HCT116 (cell line): ENCODE results near the gene CLEC4M. TPM values are rescaled to one million over a fixed set of nuclear protein-coding genes. Genes with fewer than 3 reads are reported as not detected.

Experiments
- ATAC-seq: fragments of 200-7000 bp; cut with Tn5 transposase; 2 replicates; pipeline ENCODE4 v1.9.1; 2020; ENCODE audit warnings: mild to moderate bottlenecking, moderate library complexity
- BruUV-seq: library from RNA; stranded (reverse); fragments of 400-500 nt; replicated peaks from 2 replicates; lab custom pipeline; 2021; lab: Mats Ljungman, UMichigan
- CTCF ChIA-PET: fragments of 300-600 bp; sonication (Branson Sonifier 250); formaldehyde crosslinking; loops from one replicate; lab custom pipeline; 2021; ENCODE audit warnings: antibody characterized with exemption; lab: Charles Lee
- POLR2A ChIA-PET: fragments of 300-600, 350-600 bp; sonication (Branson Sonifier 250); formaldehyde crosslinking; loops from one replicate; lab custom pipeline; 2021; ENCODE audit warnings: antibody characterized with exemption; lab: Charles Lee
- RAD21 ChIA-PET, 2 experiments: fragments of 300-600 bp; sonication (Branson Sonifier 250); formaldehyde crosslinking; loops; one replicate each; lab custom pipeline; 2023; ENCODE audit warnings: low total read pairs in 2 of 2; ENCODE audit not compliant: uncharacterized antibody in 2 of 2, unreplicated experiment in 2 of 2, low non-redundant PET in 1 of 2; lab: Charles Lee
- DNase-seq: peaks from one replicate; pipeline ENCODE4 v3.0.0-alpha.2; 2010; ENCODE audit warnings: low read depth, low spot score
- H2AFZ ChIP-seq: fragments of 200-600 bp; shearing (Covaris generic), sonication (generic); 2 replicates; pipeline ENCODE4 v1.6.1; 2017; ENCODE audit warnings: low read depth, mixed run types, mixed read lengths, antibody characterized with exemption, low read length; ENCODE audit not compliant: poor library complexity, severe bottlenecking
- H3K27ac ChIP-seq: 2 replicates; pipeline ENCODE4 v1.5.1; 2012; ENCODE audit warnings: low read depth, low read length
- H3K27me3 ChIP-seq: fragments of 200-600 bp; sonication (generic); 2 replicates; pipeline ENCODE4 v1.6.1; 2016; ENCODE audit warnings: mixed run types, low read length, mixed read lengths; ENCODE audit not compliant: insufficient read depth
- H3K36me3 ChIP-seq, 2 experiments: fragments of 200-500 bp in 1 of 2; fragments of 200-600 bp in 1 of 2; sonication (Bioruptor generic) in 1 of 2; sonication (generic) in 1 of 2; 2 replicates each; pipeline versions ENCODE4 v1.5.1 to v1.6.1; 2014 to 2016; ENCODE audit warnings: low read length in 2 of 2, inconsistent platforms in 1 of 2, mixed read lengths in 1 of 2, mixed run types in 1 of 2; ENCODE audit not compliant: insufficient read depth in 2 of 2, control insufficient read depth in 1 of 2
- H3K4me1 ChIP-seq, 2 experiments: fragments of 200-600 bp in 1 of 2; sonication (generic) in 1 of 2; 2 replicates each; pipeline versions ENCODE4 v1.5.1 to v1.6.1; 2012 to 2017; ENCODE audit warnings: low read length in 2 of 2, inconsistent platforms in 1 of 2, mild to moderate bottlenecking in 1 of 2, mixed read lengths in 1 of 2, mixed run types in 1 of 2, moderate library complexity in 1 of 2; ENCODE audit not compliant: insufficient read depth in 2 of 2, control insufficient read depth in 1 of 2
- H3K4me2 ChIP-seq: fragments of 200-600 bp; sonication (generic); 2 replicates; pipeline ENCODE4 v1.6.1; 2017; ENCODE audit warnings: mixed run types, low read length, mixed read lengths
- H3K4me3 ChIP-seq, 2 experiments: fragments of 200-600 bp in 1 of 2; sonication (generic) in 1 of 2; replicated peaks in 1 of 2; 2 replicates each; pipeline ENCODE4 v1.5.1; 2011 to 2016; ENCODE audit warnings: low read length in 2 of 2, control low read depth in 1 of 2, low read depth in 1 of 2, mild to moderate bottlenecking in 1 of 2, mixed read lengths in 1 of 2, mixed run types in 1 of 2
- H3K79me2 ChIP-seq: fragments of 200-600 bp; sonication (generic); 2 replicates; pipeline ENCODE4 v1.6.1; 2017; ENCODE audit warnings: mild to moderate bottlenecking, mixed run types, low read length, moderate library complexity, mixed read lengths; ENCODE audit not compliant: insufficient read depth
- H3K9ac ChIP-seq: fragments of 200-600 bp; sonication (generic); 2 replicates; pipeline ENCODE4 v1.6.1; 2016; ENCODE audit warnings: low read length, mixed read lengths
- H3K9me2 ChIP-seq: fragments of 200-600 bp; sonication (generic), shearing (Covaris generic); 2 replicates; pipeline ENCODE4 v1.6.1; 2017; ENCODE audit warnings: mixed run types, mild to moderate bottlenecking, moderate library complexity; ENCODE audit not compliant: insufficient read depth
- H3K9me3 ChIP-seq, 2 experiments: fragments of 200-500 bp in 1 of 2; fragments of 200-600 bp in 1 of 2; sonication (Bioruptor generic) in 1 of 2; sonication (generic) in 1 of 2; 2 replicates each; pipeline ENCODE4 v1.6.1; 2014 to 2017; ENCODE audit warnings: low read length in 2 of 2, mixed read lengths in 2 of 2, inconsistent platforms in 1 of 2, low read depth in 1 of 2, mild to moderate bottlenecking in 1 of 2, mixed run types in 1 of 2, moderate library complexity in 1 of 2; ENCODE audit not compliant: control insufficient read depth in 1 of 2, insufficient read depth in 1 of 2
- H4K20me1 ChIP-seq: fragments of 200-600 bp; sonication (generic), shearing (Covaris generic); 2 replicates; pipeline ENCODE4 v1.6.1; 2017; ENCODE audit warnings: mixed run types, mild to moderate bottlenecking, moderate library complexity; ENCODE audit not compliant: insufficient read depth
- CEBPB ChIP-seq: IDR thresholded peaks from 2 replicates; pipeline ENCODE4 v1.6.1; 2012; ENCODE audit warnings: low read depth
- CTCF ChIP-seq, 3 experiments: fragments of 200-600 bp in 1 of 3; sonication (generic) in 1 of 3; IDR thresholded peaks in 2 of 3; conservative IDR thresholded peaks in 1 of 3; 2 replicates each; pipeline ENCODE4 v1.5.1; 2012 to 2017; ENCODE audit warnings: low read depth in 2 of 3, low read length in 2 of 3, antibody characterized with exemption in 1 of 3, borderline replicate concordance in 1 of 3, control low read depth in 1 of 3, mild to moderate bottlenecking in 1 of 3, mixed read lengths in 1 of 3, mixed run types in 1 of 3, moderate library complexity in 1 of 3; ENCODE audit not compliant: insufficient read depth in 1 of 3
- EZH2 ChIP-seq: fragments of 200-600 bp; sonication (generic); IDR thresholded peaks from 2 replicates; pipeline ENCODE4 v1.6.1; 2017; ENCODE audit warnings: antibody characterized with exemption, mixed run types
- JUND ChIP-seq: IDR thresholded peaks from 2 replicates; pipeline ENCODE4 v1.6.1; 2012
- MAX ChIP-seq: IDR thresholded peaks from 2 replicates; pipeline ENCODE4 v1.6.1; 2012
- RAD21 ChIP-seq: IDR thresholded peaks from 2 replicates; pipeline ENCODE4 v1.6.1; 2012; ENCODE audit warnings: low read depth, mild to moderate bottlenecking
- SIN3A ChIP-seq: IDR thresholded peaks from 2 replicates; pipeline ENCODE4 v1.6.1; 2012; ENCODE audit warnings: low read depth
- SRF ChIP-seq: IDR thresholded peaks from 2 replicates; pipeline ENCODE4 v1.6.1; 2012; ENCODE audit warnings: low read depth
- YY1 ChIP-seq: IDR thresholded peaks from 2 replicates; pipeline ENCODE4 v1.6.1; 2011; ENCODE audit warnings: low read length, low read depth, moderate library complexity, mild to moderate bottlenecking; ENCODE audit not compliant: insufficient replicate concordance; ENCODE audit errors: extremely low read depth
- ZNF274 ChIP-seq: fragments of 200-500 bp; sonication (Bioruptor generic); IDR thresholded peaks from 2 replicates; pipeline ENCODE4 v1.6.1; 2014; ENCODE audit warnings: mild to moderate bottlenecking, low read depth, low read length, inconsistent platforms
- intact Hi-C: fragments of 100-400 bp; cut with micrococcal nuclease; formaldehyde crosslinking; loops from 2 replicates; pipeline ENCODE4 v1.10.0; 2022
- total RNA-seq: library from RNA; stranded (reverse); gene quantifications from one replicate; pipeline ENCODE4 v1.2.1, GENCODE V29; 2021; ENCODE audit not compliant: unreplicated experiment

The CLEC4M gene
- total RNA-seq, 1 experiment from 2014 or later, result not detected

- TF ChIP-seq YY1, result no peak
- Histone ChIP-seq H3K4me1 (no peaks in the 10 kb centered on the region), H3K36me3 (no peaks in the 10 kb centered on the region), H2AFZ (no peak overlapping the region), H3K27me3 (peaks cover 13% of the 10 kb centered on the region), H3K9me3 (no peaks in the 10 kb centered on the region), H3K27ac (no peak overlapping the region), H3K4me3 (no peak overlapping the region), H4K20me1 (no peaks in the 10 kb centered on the region), H3K9ac (no peak overlapping the region), H3K79me2 (no peaks in the 10 kb centered on the region), H3K9me2 (no peaks in the 10 kb centered on the region), H3K4me2 (no peak overlapping the region)
- intact Hi-C loops, result no loop called here
- ChIA-PET RAD21 (no interaction called here), POLR2A (no interaction called here), CTCF (interaction anchor here (0.9 kb wide), 1 partner anchor 52 kb away, joined by 3 read pairs; no protein-coding TSS in a partner anchor)
- ATAC-seq, result no peak
- BruUV-seq, result no TSS peak
- no peak for DNase-seq
Measured at GRCh38 chr19:7748171-7748570, 14.9 kb upstream of the CLEC4M start.

GRCh38 chr19:7748756-7749155, 14.3 kb upstream of the CLEC4M start:
- Histone ChIP-seq H3K9me2 (no peaks in the 10 kb centered on the region), H4K20me1 (no peaks in the 10 kb centered on the region), H3K36me3 (no peaks in the 10 kb centered on the region), H3K9ac (no peak overlapping the region), H2AFZ (no peak overlapping the region), H3K4me3 (no peak overlapping the region), H3K9me3 (no peaks in the 10 kb centered on the region), H3K27me3 (peaks cover 7% of the 10 kb centered on the region)
- ATAC-seq (peak; percentile 90), DNase-seq (peak; percentile 50)
- POLR2A ChIA-PET, result no interaction called here
- no TSS peak for BruUV-seq
- TF ChIP-seq MAX, result peak; percentile 38; the same call in 1 of the 2 replicates
- TF ChIP-seq CTCF (IDR thresholded peaks at IDR 0.05 in 2 of 3, conservative IDR thresholded peaks at IDR 0.05 in 1 of 3; ENCODE audit: borderline replicate concordance in 1 of 3, insufficient read depth in 1 of 3, low read depth in 2 of 3, low read length in 2 of 3), result peak; percentile 39 to 52 (median 51); a peak in 5 of 6 replicates
- no peak for TF ChIP-seq CEBPB
- no peak for TF ChIP-seq SRF
- peak; percentile 59 for TF ChIP-seq RAD21
- TF ChIP-seq SIN3A, result 0 out of 2 replicates have a peak, but pooled peaks have one; percentile 25
- no peak for TF ChIP-seq ZNF274
- TF ChIP-seq JUND, result no peak
- no peak for TF ChIP-seq EZH2
- TF ChIP-seq, all 23 proteins: peak for 4
- intact Hi-C loops, result no loop called here
- Histone ChIP-seq H3K4me1 (no peaks in the 10 kb centered on the region), H3K79me2 (no peaks in the 10 kb centered on the region), H3K27ac (no peak overlapping the region), H3K4me2 (no peak overlapping the region)
- ChIA-PET CTCF (interaction anchor here (1.0 to 1.6 kb wide), 2 partner anchors 51 to 83 kb away, joined by 3 to 5 read pairs; no protein-coding TSS in a partner anchor), RAD21 (no interaction called here)
